Endothelial cell of umbilical vein (primary cell): Measurements from ENCODE around the gene PAPPA2. TPM values are rescaled to one million over a fixed set of nuclear protein-coding genes. Genes with fewer than 3 reads are reported as not detected.

Experiments used
- BruUV-seq: library from RNA; stranded (reverse); fragments of 400-500 nt; replicated peaks from 2 replicates; lab custom pipeline; 2021; lab: Mats Ljungman, UMichigan
- CTCF ChIA-PET: fragments of 300-600, 350-600 bp; sonication (Branson Sonifier 250); formaldehyde crosslinking; loops from one replicate; lab custom pipeline; 2021; ENCODE audit warnings: antibody characterized with exemption, inconsistent platforms; lab: Charles Lee
- POLR2A ChIA-PET: fragments of 300-600, 350-600 bp; sonication (Branson Sonifier 250); formaldehyde crosslinking; loops from one replicate; lab custom pipeline; 2021; ENCODE audit warnings: antibody characterized with exemption, inconsistent platforms; lab: Charles Lee
- DNase-seq: peaks from one replicate; pipeline ENCODE4 v3.0.0-alpha.2; 2011; ENCODE audit warnings: low read depth, low spot score
- FAIRE-seq: peaks from 2 replicates; lab custom pipeline; 2011; peaks lifted over from hg19 to GRCh38; lab: Jason Lieb, UNC
- H2AFZ ChIP-seq: 2 replicates; pipeline ENCODE4 v1.6.0; 2012; ENCODE audit warnings: low read depth, low read length, control low read depth, inconsistent platforms
- H3K27ac ChIP-seq: 2 replicates; pipeline ENCODE4 v1.5.1; 2011; ENCODE audit warnings: low read depth, mild to moderate bottlenecking, control low read depth, low read length, moderate library complexity; ENCODE audit not compliant: insufficient read depth
- H3K27me3 ChIP-seq, 2 experiments: 2 replicates each; pipeline versions ENCODE4 v1.6.0 to v1.6.1; 2011; ENCODE audit warnings: low read length in 2 of 2, mixed read lengths in 1 of 2; ENCODE audit not compliant: control insufficient read depth in 2 of 2, insufficient read depth in 2 of 2
- H3K36me3 ChIP-seq, 2 experiments: 2 replicates in 1 of 2; 3 replicates in 1 of 2; pipeline ENCODE4 v1.5.1; 2011; ENCODE audit warnings: low read length in 2 of 2, mild to moderate bottlenecking in 1 of 2, moderate library complexity in 1 of 2; ENCODE audit not compliant: control insufficient read depth in 2 of 2, insufficient read depth in 2 of 2; ENCODE audit errors: extremely low read depth in 1 of 2
- H3K4me1 ChIP-seq: 3 replicates; pipeline ENCODE4 v1.5.1; 2011; ENCODE audit warnings: mild to moderate bottlenecking, low read length; ENCODE audit not compliant: control insufficient read depth, insufficient read depth; ENCODE audit errors: extremely low read depth
- H3K4me2 ChIP-seq: 2 replicates; pipeline ENCODE4 v1.6.1; 2011; ENCODE audit warnings: low read length, control low read depth, mixed read lengths; ENCODE audit not compliant: insufficient read depth
- H3K4me3 ChIP-seq, 3 experiments: fragments of 200-600 bp in 1 of 3; sonication (generic), shearing (Covaris generic) in 1 of 3; replicated peaks in 1 of 3; 2 replicates each; pipeline ENCODE4 v1.5.1; 2011 to 2016; ENCODE audit warnings: control low read depth in 3 of 3, low read length in 3 of 3, mild to moderate bottlenecking in 2 of 3, inconsistent platforms in 1 of 3, low read depth in 1 of 3, moderate library complexity in 1 of 3; ENCODE audit not compliant: insufficient read depth in 1 of 3
- H3K79me2 ChIP-seq: 2 replicates; pipeline ENCODE4 v1.6.0; 2012; ENCODE audit warnings: low read length, inconsistent platforms; ENCODE audit not compliant: control insufficient read depth, insufficient read depth
- H3K9ac ChIP-seq: replicated peaks from 2 replicates; pipeline ENCODE3; 2011; ENCODE audit warnings: low read length, control low read depth; ENCODE audit not compliant: insufficient read depth; ENCODE audit errors: extremely low read depth
- H3K9me1 ChIP-seq: replicated peaks from 3 replicates; pipeline ENCODE4 v1.6.0; 2011; ENCODE audit warnings: mild to moderate bottlenecking, low read length; ENCODE audit not compliant: control insufficient read depth, insufficient read depth; ENCODE audit errors: extremely low read depth
- H3K9me3 ChIP-seq: replicated peaks from 2 replicates; pipeline ENCODE4 v1.5.1; 2012; ENCODE audit warnings: low read length, inconsistent platforms; ENCODE audit not compliant: control insufficient read depth, insufficient read depth
- H4K20me1 ChIP-seq: replicated peaks from 2 replicates; pipeline ENCODE3; 2011; ENCODE audit warnings: mild to moderate bottlenecking, low read length; ENCODE audit not compliant: control insufficient read depth, insufficient read depth; ENCODE audit errors: extremely low read depth
- CTCF ChIP-seq, 2 donors: IDR thresholded peaks; 1 replicate in 1 of 2; 2 replicates in 1 of 2; pipeline ENCODE4 v1.5.1; 2011; ENCODE audit warnings: low read length in 2 of 2, mild to moderate bottlenecking in 2 of 2, moderate library complexity in 2 of 2, control low read depth in 1 of 2, inconsistent platforms in 1 of 2, low read depth in 1 of 2; ENCODE audit not compliant: insufficient read depth in 1 of 2; ENCODE audit errors: extremely low read depth in 1 of 2
- EZH2 ChIP-seq: IDR thresholded peaks from 2 replicates; pipeline ENCODE4 v1.6.1; 2012; ENCODE audit warnings: borderline replicate concordance, low read depth, mild to moderate bottlenecking, moderate library complexity, low read length, inconsistent platforms; ENCODE audit not compliant: severe bottlenecking
- FOS ChIP-seq: IDR thresholded peaks from 2 replicates; pipeline ENCODE4 v1.6.1; 2011; ENCODE audit warnings: mild to moderate bottlenecking, low read length, moderate library complexity, borderline replicate concordance; ENCODE audit not compliant: insufficient read depth
- GATA2 ChIP-seq: IDR thresholded peaks from 2 replicates; pipeline ENCODE4 v1.7.0; 2011; ENCODE audit warnings: low read depth, mild to moderate bottlenecking, moderate library complexity, mixed read lengths, low read length; ENCODE audit not compliant: insufficient read length, insufficient read depth
- JUN ChIP-seq: IDR thresholded peaks from 2 replicates; pipeline ENCODE4 v1.6.1; 2011; ENCODE audit warnings: borderline replicate concordance, low read depth; ENCODE audit not compliant: insufficient read length, insufficient read depth
- MYC ChIP-seq: IDR thresholded peaks from one replicate; pipeline ENCODE4 v1.6.1; 2011; ENCODE audit warnings: mild to moderate bottlenecking, low read depth, low read length
- POLR2A ChIP-seq: IDR thresholded peaks from 2 replicates; pipeline ENCODE4 v1.6.1; 2012; ENCODE audit warnings: low read depth, mild to moderate bottlenecking, control low read depth, low read length
- POLR2AphosphoS5 ChIP-seq: IDR thresholded peaks from 2 replicates; pipeline ENCODE4 v1.6.1; 2012; ENCODE audit warnings: low read depth, mild to moderate bottlenecking, control low read depth, low read length, moderate library complexity; ENCODE audit not compliant: insufficient read depth
- dilution Hi-C: fragments of 300-500 bp; cut with MboI; formaldehyde crosslinking; loops from one replicate; pipeline ENCODE4 v1.15.0; 2019; ENCODE audit warnings: low sequenced_read_pairs; ENCODE audit not compliant: extremely low pct_ligation_motif_present
- intact Hi-C: fragments of 100-400 bp; cut with micrococcal nuclease; formaldehyde crosslinking; loops from one replicate; pipeline ENCODE4 v1.10.0; 2022
- polyA plus RNA-seq, 4 experiments: library from polyadenylated mRNA; depleted of rRNA in 3 of 4; stranded (reverse) in 3 of 4; unstranded in 1 of 4; fragments of >200 nt; gene quantifications; 2 replicates each; pipeline versions ENCODE4 v1.2.1 to v1.2.3, GENCODE V29; 2011 to 2012; ENCODE audit warnings: missing spikeins in 1 of 4
- total RNA-seq: library from RNA; stranded (reverse); gene quantifications from 2 replicates; pipeline ENCODE4 v1.2.3, GENCODE V29; 2021
- TF ChIP-seq, protein P1 (sequence below): IDR thresholded peaks from 2 replicates; pipeline ENCODE4 v1.6.1; 2011; ENCODE audit not compliant: insufficient read depth, insufficient read length

Gene PAPPA2
- total and polyA plus RNA-seq, 2 donors (not counting 3 experiments of a cell fraction or from before 2014, with no cell fraction given), result not detected

DNA sequence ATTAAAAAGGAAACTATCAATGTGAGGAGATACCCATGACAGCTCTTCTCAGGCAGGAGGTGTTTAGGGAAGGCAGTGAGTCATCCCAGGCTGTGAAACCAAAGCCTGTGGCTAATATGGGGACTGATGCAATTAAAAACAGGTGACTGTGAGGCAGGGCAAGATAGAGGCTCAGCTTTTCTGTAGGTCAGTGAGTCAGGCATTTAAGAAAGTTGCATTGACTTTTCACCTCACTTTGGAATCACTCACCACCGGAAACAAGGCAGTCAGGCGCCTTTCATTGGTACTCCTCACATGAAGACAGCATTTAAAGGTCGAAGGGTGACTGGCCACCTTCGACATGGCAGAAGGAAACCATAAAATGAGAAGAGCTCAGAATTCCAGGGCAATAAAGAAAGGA, 54.5 kb downstream of the PAPPA2 start:
- TF ChIP-seq FOS, result no peak
- TF ChIP-seq, protein P1, sequence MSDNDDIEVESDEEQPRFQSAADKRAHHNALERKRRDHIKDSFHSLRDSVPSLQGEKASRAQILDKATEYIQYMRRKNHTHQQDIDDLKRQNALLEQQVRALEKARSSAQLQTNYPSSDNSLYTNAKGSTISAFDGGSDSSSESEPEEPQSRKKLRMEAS, result no peak
- TF ChIP-seq GATA2, result no peak
- TF ChIP-seq POLR2AphosphoS5, result no peak
- no peak for TF ChIP-seq EZH2
- no peak for TF ChIP-seq MYC
- no peak for TF ChIP-seq CTCF (IDR thresholded peaks at IDR 0.05; ENCODE audit: extremely low read depth in 1 of 2, insufficient read depth in 1 of 2, low read depth in 1 of 2, low read length in 2 of 2)
- no peak for TF ChIP-seq JUN
- TF ChIP-seq POLR2A, result no peak
- Histone ChIP-seq H3K9me3 (no peaks in the 10 kb centered on the region), H3K4me2 (no peak overlapping the region), H3K9me1 (no peaks in the 10 kb centered on the region), H3K79me2 (no peaks in the 10 kb centered on the region), H3K4me3 (no peak overlapping the region), H3K4me1 (no peaks in the 10 kb centered on the region), H3K36me3 (no peaks in the 10 kb centered on the region), H3K27me3 (no peaks in the 10 kb centered on the region), H3K27ac (no peak overlapping the region), H4K20me1 (no peaks in the 10 kb centered on the region), H2AFZ (no peak overlapping the region), H3K9ac (no peak overlapping the region)
- no peak for DNase-seq
- ChIA-PET CTCF (no interaction called here), POLR2A (no interaction called here)
- BruUV-seq, result no TSS peak
- FAIRE-seq, result no peak
- intact Hi-C loops, result no loop called here
- dilution Hi-C loops, result no loop called here
